ENCODE results near the gene WDFY2. TPM values are rescaled to one million over a fixed set of nuclear protein-coding genes. Genes with fewer than 3 reads are reported as not detected.

WDFY2 gene
- total and polyA plus RNA-seq, 2 experiments from 2014 or later: 11.4 to 24.0 TPM

DNA sequence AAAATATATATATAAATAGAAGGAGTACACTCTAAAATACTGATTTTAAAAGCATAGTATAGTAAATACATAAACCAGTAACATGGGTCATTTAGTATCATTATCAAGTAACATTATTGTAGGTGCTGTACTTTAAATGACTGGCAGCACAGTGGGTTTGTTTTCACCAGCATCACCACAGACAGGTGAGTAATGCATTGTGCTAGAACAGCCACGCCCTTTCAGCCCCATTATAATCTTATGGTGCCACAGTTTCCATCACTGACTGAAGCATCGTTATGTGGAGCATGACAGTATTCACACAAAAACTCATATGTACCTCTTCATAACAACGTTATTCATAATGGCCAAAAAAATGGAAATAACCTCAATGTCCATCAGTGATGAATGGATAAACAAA, 131.4 kb downstream of the WDFY2 start (continued):
- TF ChIP-seq, protein P1, sequence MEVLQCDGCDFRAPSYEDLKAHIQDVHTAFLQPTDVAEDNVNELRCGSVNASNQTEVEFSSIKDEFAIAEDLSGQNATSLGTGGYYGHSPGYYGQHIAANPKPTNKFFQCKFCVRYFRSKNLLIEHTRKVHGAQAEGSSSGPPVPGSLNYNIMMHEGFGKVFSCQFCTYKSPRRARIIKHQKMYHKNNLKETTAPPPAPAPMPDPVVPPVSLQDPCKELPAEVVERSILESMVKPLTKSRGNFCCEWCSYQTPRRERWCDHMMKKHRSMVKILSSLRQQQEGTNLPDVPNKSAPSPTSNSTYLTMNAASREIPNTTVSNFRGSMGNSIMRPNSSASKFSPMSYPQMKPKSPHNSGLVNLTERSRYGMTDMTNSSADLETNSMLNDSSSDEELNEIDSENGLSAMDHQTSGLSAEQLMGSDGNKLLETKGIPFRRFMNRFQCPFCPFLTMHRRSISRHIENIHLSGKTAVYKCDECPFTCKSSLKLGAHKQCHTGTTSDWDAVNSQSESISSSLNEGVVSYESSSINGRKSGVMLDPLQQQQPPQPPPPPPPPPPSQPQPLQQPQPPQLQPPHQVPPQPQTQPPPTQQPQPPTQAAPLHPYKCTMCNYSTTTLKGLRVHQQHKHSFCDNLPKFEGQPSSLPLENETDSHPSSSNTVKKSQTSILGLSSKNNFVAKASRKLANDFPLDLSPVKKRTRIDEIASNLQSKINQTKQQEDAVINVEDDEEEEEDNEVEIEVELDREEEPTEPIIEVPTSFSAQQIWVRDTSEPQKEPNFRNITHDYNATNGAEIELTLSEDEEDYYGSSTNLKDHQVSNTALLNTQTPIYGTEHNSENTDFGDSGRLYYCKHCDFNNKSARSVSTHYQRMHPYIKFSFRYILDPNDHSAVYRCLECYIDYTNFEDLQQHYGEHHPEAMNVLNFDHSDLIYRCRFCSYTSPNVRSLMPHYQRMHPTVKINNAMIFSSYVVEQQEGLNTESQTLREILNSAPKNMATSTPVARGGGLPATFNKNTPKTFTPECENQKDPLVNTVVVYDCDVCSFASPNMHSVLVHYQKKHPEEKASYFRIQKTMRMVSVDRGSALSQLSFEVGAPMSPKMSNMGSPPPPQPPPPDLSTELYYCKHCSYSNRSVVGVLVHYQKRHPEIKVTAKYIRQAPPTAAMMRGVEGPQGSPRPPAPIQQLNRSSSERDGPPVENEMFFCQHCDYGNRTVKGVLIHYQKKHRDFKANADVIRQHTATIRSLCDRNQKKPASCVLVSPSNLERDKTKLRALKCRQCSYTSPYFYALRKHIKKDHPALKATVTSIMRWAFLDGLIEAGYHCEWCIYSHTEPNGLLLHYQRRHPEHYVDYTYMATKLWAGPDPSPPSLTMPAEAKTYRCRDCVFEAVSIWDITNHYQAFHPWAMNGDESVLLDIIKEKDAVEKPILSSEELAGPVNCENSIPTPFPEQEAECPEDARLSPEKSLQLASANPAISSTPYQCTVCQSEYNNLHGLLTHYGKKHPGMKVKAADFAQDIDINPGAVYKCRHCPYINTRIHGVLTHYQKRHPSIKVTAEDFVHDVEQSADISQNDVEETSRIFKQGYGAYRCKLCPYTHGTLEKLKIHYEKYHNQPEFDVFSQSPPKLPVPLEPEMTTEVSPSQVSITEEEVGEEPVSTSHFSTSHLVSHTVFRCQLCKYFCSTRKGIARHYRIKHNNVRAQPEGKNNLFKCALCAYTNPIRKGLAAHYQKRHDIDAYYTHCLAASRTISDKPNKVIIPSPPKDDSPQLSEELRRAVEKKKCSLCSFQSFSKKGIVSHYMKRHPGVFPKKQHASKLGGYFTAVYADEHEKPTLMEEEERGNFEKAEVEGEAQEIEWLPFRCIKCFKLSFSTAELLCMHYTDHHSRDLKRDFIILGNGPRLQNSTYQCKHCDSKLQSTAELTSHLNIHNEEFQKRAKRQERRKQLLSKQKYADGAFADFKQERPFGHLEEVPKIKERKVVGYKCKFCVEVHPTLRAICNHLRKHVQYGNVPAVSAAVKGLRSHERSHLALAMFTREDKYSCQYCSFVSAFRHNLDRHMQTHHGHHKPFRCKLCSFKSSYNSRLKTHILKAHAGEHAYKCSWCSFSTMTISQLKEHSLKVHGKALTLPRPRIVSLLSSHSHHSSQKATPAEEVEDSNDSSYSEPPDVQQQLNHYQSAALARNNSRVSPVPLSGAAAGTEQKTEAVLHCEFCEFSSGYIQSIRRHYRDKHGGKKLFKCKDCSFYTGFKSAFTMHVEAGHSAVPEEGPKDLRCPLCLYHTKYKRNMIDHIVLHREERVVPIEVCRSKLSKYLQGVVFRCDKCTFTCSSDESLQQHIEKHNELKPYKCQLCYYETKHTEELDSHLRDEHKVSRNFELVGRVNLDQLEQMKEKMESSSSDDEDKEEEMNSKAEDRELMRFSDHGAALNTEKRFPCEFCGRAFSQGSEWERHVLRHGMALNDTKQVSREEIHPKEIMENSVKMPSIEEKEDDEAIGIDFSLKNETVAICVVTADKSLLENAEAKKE (CRISPR knock-in tag; IDR thresholded peaks at IDR 0.05): no peak
- TF ChIP-seq ETS1 (IDR thresholded peaks at IDR 0.05) (no peak), ZNF114 (CRISPR knock-in tag; IDR thresholded peaks at IDR 0.05) (no peak), NANOG (IDR thresholded peaks at IDR 0.05; ENCODE audit: borderline replicate concordance) (no peak), CTCF (conservative IDR thresholded peaks at IDR 0.05; ENCODE audit: low read depth in 2 of 2) (no peak)

DNA sequence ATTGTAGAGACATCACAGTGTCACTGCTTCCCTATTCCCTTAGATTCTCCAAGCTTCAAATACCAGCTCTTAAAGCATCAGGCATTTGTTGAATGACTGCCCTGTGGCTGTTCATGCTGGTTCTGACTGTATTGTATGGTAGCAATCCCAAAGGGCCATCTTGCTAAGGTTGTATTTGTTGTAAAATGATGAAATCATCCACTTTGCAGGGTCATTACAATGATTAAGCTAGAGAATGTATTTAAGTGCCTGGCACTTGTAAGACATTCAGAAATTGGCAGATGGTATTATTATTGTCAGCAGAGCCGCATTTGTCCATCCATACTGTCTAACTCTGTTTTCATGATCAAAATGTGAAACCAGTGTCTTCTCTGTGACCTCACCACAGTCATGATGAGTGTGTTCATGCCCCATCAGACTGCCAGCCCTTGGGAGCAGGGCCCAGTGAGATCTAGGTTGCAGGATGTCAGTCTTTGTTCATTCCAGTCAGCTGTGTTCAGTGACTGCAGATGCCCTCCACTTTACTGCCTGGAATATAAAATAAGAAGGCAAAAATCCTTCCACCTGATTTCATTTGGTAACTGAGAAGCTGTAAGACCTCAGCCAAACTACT, 133.6 kb downstream of the WDFY2 start:
- DNase-seq (ENCODE audit: low spot score) (no peak), ATAC-seq (no peak)
- Mint-ChIP-seq H3K36me3 (ENCODE audit: low read depth) (peaks cover 2% of the 10 kb centered on the region; the same call in 2 of the 3 replicates), H3K4me3 (no peak overlapping the region), H3K27ac (no peak overlapping the region), H3K9me3 (no peaks in the 10 kb centered on the region), H3K4me1 (no peaks in the 10 kb centered on the region; the same call in 2 of the 3 replicates), H3K27me3 (ENCODE audit: insufficient read depth, low read depth, poor library complexity) (no peaks in the 10 kb centered on the region)
- Histone ChIP-seq H3F3A (replicated peaks; ENCODE audit: low read depth) (no peaks in the 10 kb centered on the region), H3K4me3 (no peak overlapping the region), H3K9me2 (ENCODE audit: insufficient read depth) (no peaks in the 10 kb centered on the region), H3K36me3 (ENCODE audit: insufficient read depth) (no peaks in the 10 kb centered on the region), H4K20me1 (replicated peaks; ENCODE audit: insufficient read depth) (0 out of 2 replicates have a peak, but pooled peaks cover 5% of the 10 kb centered on the region), H3K4me2 (no peak overlapping the region), H2AFZ (no peak overlapping the region), H3K4me1 (ENCODE audit: insufficient read depth) (no peaks in the 10 kb centered on the region), H3K27me3 (ENCODE audit: insufficient read depth) (no peaks in the 10 kb centered on the region), H3K79me2 (replicated peaks; ENCODE audit: insufficient read depth) (no peaks in the 10 kb centered on the region), H3K27ac (ENCODE audit: low read depth) (no peak overlapping the region)
- TF ChIP-seq CTCF (conservative IDR thresholded peaks at IDR 0.05; ENCODE audit: low read depth in 2 of 2) (no peak), EZH2phosphoT487 (IDR thresholded peaks at IDR 0.05; ENCODE audit: unreplicated experiment) (no peak), ZNF114 (CRISPR knock-in tag; IDR thresholded peaks at IDR 0.05) (no peak), ZNF331 (CRISPR knock-in tag; IDR thresholded peaks at IDR 0.05; ENCODE audit: low read depth) (no peak), NANOG (IDR thresholded peaks at IDR 0.05; ENCODE audit: borderline replicate concordance) (no peak), EZH2 (IDR thresholded peaks at IDR 0.05; ENCODE audit: low read depth, unreplicated experiment) (no peak), ETS1 (IDR thresholded peaks at IDR 0.05) (no peak), CREB1 (CRISPR knock-in tag; IDR thresholded peaks at IDR 0.05; ENCODE audit: low read depth) (no peak), JUNB (IDR thresholded peaks at IDR 0.05; ENCODE audit: unreplicated experiment) (no peak), POLR2AphosphoS5 (IDR thresholded peaks at IDR 0.05; ENCODE audit: low read depth) (no peak)
